SK-N-MC (cell line): Measurements from ENCODE around the gene FILIP1L.

Source experiments
- EZH2 ChIP-seq: fragments of 200-600 bp; sonication (generic); IDR thresholded peaks from one replicate; pipeline ENCODE4 v1.6.1; 2017; ENCODE audit warnings: antibody characterized with exemption
- POLR2AphosphoS5 ChIP-seq: IDR thresholded peaks from 2 replicates; pipeline ENCODE4 v1.6.1; 2012; ENCODE audit warnings: mild to moderate bottlenecking, low read depth, low read length, borderline replicate concordance

- TF ChIP-seq EZH2 (no peak), POLR2AphosphoS5 (no peak)
These were observed 68.6 kb downstream of the FILIP1L start for GRCh38 chr3:100045696-100046095.
